ENCODE results near the gene ARPC1B.
"Not testable (repeated sequence)": the region's sequence is repeated elsewhere in the genome, so short reads cannot be mapped to it uniquely, and the experiment has no call there.

Gene ARPC1B

GRCh38 chr7:99374111-99375064 is at the start of gene ARPC1B:
TSS of gene ARPC1B (plus strand) at chr7:99374730. CDS start at chr7:99385715, 10,985 bp downstream.
- no peak for DNase-seq

- no peak for DNase-seq
Measured at GRCh38 chr7:99325001-99325493, 49.5 kb upstream of the ARPC1B start.

GRCh38 chr7:99325592-99326407 is 48.7 kb upstream of the ARPC1B start, which contains the start of gene ARPC1A:
TSS of gene ARPC1A (plus strand) at chr7:99325898. CDS start at chr7:99333354, 7,456 bp downstream.
- DNase-seq: peak; percentile 78

- no peak for DNase-seq
Measured at GRCh38 chr7:99326408-99326782, 48.1 kb upstream of the ARPC1B start.

- DNase-seq: not testable (repeated sequence)
Measured at GRCh38 chr7:99330314-99330961, 44.1 kb upstream of the ARPC1B start.

- DNase-seq: no peak
Measured at GRCh38 chr7:99331002-99331401, 43.5 kb upstream of the ARPC1B start.

- DNase-seq: no peak
Measured at GRCh38 chr7:99339595-99339994, 34.9 kb upstream of the ARPC1B start.

GRCh38 chr7:99340659-99341058 is 33.9 kb upstream of the ARPC1B start:
- no peak for DNase-seq

- DNase-seq: no peak
Measured at GRCh38 chr7:99344061-99344647, 30.4 kb upstream of the ARPC1B start.

- DNase-seq: not testable (repeated sequence)
Measured at GRCh38 chr7:99350641-99351040, 23.9 kb upstream of the ARPC1B start.

- no peak for DNase-seq
Measured at GRCh38 chr7:99352247-99352646, 22.3 kb upstream of the ARPC1B start.

- DNase-seq: no peak
Measured at GRCh38 chr7:99355098-99355497, 19.4 kb upstream of the ARPC1B start.

- DNase-seq: no peak
Measured at GRCh38 chr7:99357701-99358490, 16.6 kb upstream of the ARPC1B start.

GRCh38 chr7:99358521-99358920 is 16.0 kb upstream of the ARPC1B start:
- DNase-seq: not testable (repeated sequence)

- no peak for DNase-seq
Measured at GRCh38 chr7:99359465-99360154, 14.9 kb upstream of the ARPC1B start.

GRCh38 chr7:99362801-99363200 is 11.7 kb upstream of the ARPC1B start:
- no peak for DNase-seq

- DNase-seq: no peak
Measured at GRCh38 chr7:99363286-99363685, 11.2 kb upstream of the ARPC1B start.

GRCh38 chr7:99365318-99366141 is 9.0 kb upstream of the ARPC1B start:
- no peak for DNase-seq

- DNase-seq: no peak
Measured at GRCh38 chr7:99366646-99367045, 7.9 kb upstream of the ARPC1B start.

GRCh38 chr7:99368750-99369389 is 5.7 kb upstream of the ARPC1B start:
- DNase-seq: no peak

Measured in NCI-H446 treated with DMSO at 0.1 percent for 48 hours (cell line).